ENCODE measurements around the gene ASIC3. TPM values are rescaled to one million over a fixed set of nuclear protein-coding genes. Genes with fewer than 3 reads are reported as not detected.

The ASIC3 gene
- total and polyA plus RNA-seq, 2 experiments from 2014 or later = 0.26 to 1.1 TPM

GRCh38 chr7:151007469-151007898 lies 40.8 kb upstream of the ASIC3 start:
- TF ChIP-seq EZH2 (IDR thresholded peaks at IDR 0.05; ENCODE audit: insufficient read depth, poor library complexity, severe bottlenecking) = no peak
- no peak for TF ChIP-seq EZH2phosphoT487 (IDR thresholded peaks at IDR 0.05; ENCODE audit: insufficient read depth, low read depth)
- H3K9me3 ChIP-seq (ENCODE audit: low read depth) = no peaks in the 10 kb centered on the region
- no peaks in the 10 kb centered on the region for H3F3A ChIP-seq (ENCODE audit: insufficient read depth)
- H3K4me2 ChIP-seq (ENCODE audit: unreplicated experiment) = no peak overlapping the region
- no peaks in the 10 kb centered on the region for H3K79me2 ChIP-seq (ENCODE audit: insufficient read depth)
- no peak for DNase-seq
- WGBS, 2 experiments (ENCODE audit: low coverage in 1 of 2, low lambda C conversion rate in 2 of 2, missing lambda C conversion rate in 2 of 2) = 83 to 84% methylated on average over 7 of the region's 7 CpGs
- in situ Hi-C loops (cut with MboI) = no loop called here
- H3K4me1 ChIP-seq (ENCODE audit: insufficient read depth) = no peaks in the 10 kb centered on the region
- no peak overlapping the region for H3K4me3 ChIP-seq
- no peaks in the 10 kb centered on the region for H3K9me2 ChIP-seq (ENCODE audit: insufficient read depth)
- no peak overlapping the region for H3K27ac ChIP-seq
- no peaks in the 10 kb centered on the region for H3K36me3 ChIP-seq (ENCODE audit: low read depth)
- no peak overlapping the region for H2AFZ ChIP-seq
- H3K27me3 ChIP-seq (replicated peaks; ENCODE audit: insufficient read depth) = no peaks in the 10 kb centered on the region; the same call in 1 of the 2 replicates
- no peak overlapping the region for H3K9ac ChIP-seq
- H4K20me1 ChIP-seq (ENCODE audit: insufficient read depth) = no peaks in the 10 kb centered on the region

GRCh38 chr7:151008143-151008510 lies 40.2 kb upstream of the ASIC3 start:
- H3K27ac ChIP-seq = no peak overlapping the region
- no peaks in the 10 kb centered on the region for H3K9me2 ChIP-seq (ENCODE audit: insufficient read depth)
- H3K36me3 ChIP-seq (ENCODE audit: low read depth) = no peaks in the 10 kb centered on the region
- in situ Hi-C loops (cut with MboI) = no loop called here
- H3K4me2 ChIP-seq (ENCODE audit: unreplicated experiment) = no peak overlapping the region
- TF ChIP-seq EZH2phosphoT487 (IDR thresholded peaks at IDR 0.05; ENCODE audit: insufficient read depth, low read depth) (no peak), EZH2 (IDR thresholded peaks at IDR 0.05; ENCODE audit: insufficient read depth, poor library complexity, severe bottlenecking) (no peak)
- H2AFZ ChIP-seq = peak overlapping the region; percentile 65
- no peaks in the 10 kb centered on the region for H3K9me3 ChIP-seq (ENCODE audit: low read depth)
- H3K4me3 ChIP-seq = no peak overlapping the region
- no peaks in the 10 kb centered on the region for H3K79me2 ChIP-seq (ENCODE audit: insufficient read depth)
- no peaks in the 10 kb centered on the region for H4K20me1 ChIP-seq (ENCODE audit: insufficient read depth)
- WGBS, 2 experiments (ENCODE audit: low coverage in 1 of 2, low lambda C conversion rate in 2 of 2, missing lambda C conversion rate in 2 of 2) = 53 to 55% methylated on average over 7 to 11 of the region's 11 CpGs
- H3K9ac ChIP-seq = no peak overlapping the region
- no peaks in the 10 kb centered on the region for H3K4me1 ChIP-seq (ENCODE audit: insufficient read depth)
- H3K27me3 ChIP-seq (replicated peaks; ENCODE audit: insufficient read depth) = no peaks in the 10 kb centered on the region; the same call in 1 of the 2 replicates
- DNase-seq = no peak
- H3F3A ChIP-seq (ENCODE audit: insufficient read depth) = no peaks in the 10 kb centered on the region

DNA sequence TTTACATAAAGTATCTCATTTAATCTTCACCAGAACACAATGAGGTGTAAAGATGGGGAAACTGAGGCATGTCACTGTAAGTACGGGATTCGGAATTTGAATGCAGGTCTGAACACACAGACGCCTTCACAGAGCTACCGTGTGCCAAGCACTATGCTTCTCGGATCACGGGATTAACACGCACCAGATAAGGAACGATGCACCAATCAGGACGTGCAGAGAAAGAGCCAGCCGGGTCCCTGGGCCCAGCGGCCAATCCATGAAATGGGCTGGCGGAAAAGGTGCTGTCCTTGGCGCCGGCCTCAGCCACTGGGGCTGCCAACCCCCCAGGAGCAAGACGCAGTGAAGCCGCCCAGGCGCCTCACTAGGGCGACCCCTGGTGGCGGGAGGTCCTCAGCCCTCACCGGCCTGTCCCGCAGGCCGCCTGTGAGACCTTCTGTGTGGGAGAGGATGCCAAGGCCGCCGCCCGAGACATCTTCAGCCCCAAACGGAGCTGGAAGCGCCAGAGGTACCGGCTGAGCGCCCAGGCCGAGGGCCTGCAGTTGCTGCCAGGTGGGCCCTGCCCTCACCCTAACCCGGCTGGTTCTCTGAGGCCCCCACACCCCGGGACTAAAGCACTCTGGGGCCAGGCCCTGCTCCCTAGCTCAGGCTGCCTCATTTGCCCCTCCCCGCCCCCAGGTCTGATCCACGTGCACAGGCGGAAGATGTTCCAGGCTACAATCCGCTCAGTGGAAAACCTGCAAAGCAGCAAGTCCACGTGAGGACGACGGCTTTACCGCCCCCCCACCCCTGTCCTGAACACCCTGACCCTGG lies 39.6 kb upstream of the ASIC3 start:
- no peak for TF ChIP-seq EZH2 (IDR thresholded peaks at IDR 0.05; ENCODE audit: insufficient read depth, poor library complexity, severe bottlenecking)
- Histone ChIP-seq H4K20me1 (ENCODE audit: insufficient read depth) (no peaks in the 10 kb centered on the region), H3K79me2 (ENCODE audit: insufficient read depth) (no peaks in the 10 kb centered on the region), H3F3A (ENCODE audit: insufficient read depth) (no peaks in the 10 kb centered on the region), H3K27ac (no peak overlapping the region), H3K4me3 (0 out of 2 replicates have a peak overlapping the region, but pooled peaks have one; percentile 33), H3K9me3 (ENCODE audit: low read depth) (no peaks in the 10 kb centered on the region), H3K9ac (0 out of 2 replicates have a peak overlapping the region, but pooled peaks have one; percentile 35), H3K36me3 (ENCODE audit: low read depth) (no peaks in the 10 kb centered on the region), H3K9me2 (ENCODE audit: insufficient read depth) (no peaks in the 10 kb centered on the region), H3K4me2 (ENCODE audit: unreplicated experiment) (peak overlapping the region; percentile 13), H2AFZ (peak overlapping the region; percentile 65), H3K4me1 (ENCODE audit: insufficient read depth) (no peaks in the 10 kb centered on the region), H3K27me3 (replicated peaks; ENCODE audit: insufficient read depth) (no peaks in the 10 kb centered on the region; the same call in 1 of the 2 replicates)
- DNase-seq = peak; percentile 69
- in situ Hi-C loops (cut with MboI) = no loop called here
- 8 to 19% methylated on average over 34 to 40 of the region's 40 CpGs for WGBS, 2 experiments (ENCODE audit: low coverage in 1 of 2, low lambda C conversion rate in 2 of 2, missing lambda C conversion rate in 2 of 2)

DNA sequence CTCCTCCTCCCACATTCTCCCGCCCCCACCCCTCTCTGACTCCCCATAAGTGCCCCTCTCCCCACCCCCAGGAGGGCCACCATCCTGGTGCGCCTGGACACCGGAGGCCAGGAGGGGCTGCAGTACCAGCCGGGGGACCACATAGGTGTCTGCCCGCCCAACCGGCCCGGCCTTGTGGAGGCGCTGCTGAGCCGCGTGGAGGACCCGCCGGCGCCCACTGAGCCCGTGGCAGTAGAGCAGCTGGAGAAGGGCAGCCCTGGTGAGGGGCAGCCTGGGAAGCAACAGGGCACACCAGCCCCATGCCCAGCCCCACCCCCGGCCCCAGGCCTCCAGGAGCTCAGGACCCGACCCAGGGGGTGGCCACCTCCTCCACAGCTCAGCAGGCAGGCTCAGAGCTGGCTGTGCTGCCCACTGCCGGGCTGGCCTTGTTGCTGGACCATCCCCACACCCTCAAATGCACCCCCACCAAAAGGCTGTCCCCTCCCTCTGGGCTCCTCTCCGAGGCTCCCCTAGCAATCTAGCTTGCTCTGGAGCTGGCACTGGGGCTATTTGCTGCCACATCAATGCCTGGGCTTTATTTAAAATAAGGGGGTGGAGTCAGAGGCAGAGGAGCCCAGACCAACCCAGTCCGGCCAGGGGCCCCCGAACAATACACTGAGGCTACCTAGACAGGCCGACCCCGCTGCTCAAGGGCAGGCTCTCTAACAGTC lies 38.8 kb upstream of the ASIC3 start:
- in situ Hi-C loops (cut with MboI) = no loop called here
- Histone ChIP-seq H3K4me2 (ENCODE audit: unreplicated experiment) (no peak overlapping the region), H3K27ac (no peak overlapping the region), H3K4me1 (ENCODE audit: insufficient read depth) (no peaks in the 10 kb centered on the region), H3K79me2 (ENCODE audit: insufficient read depth) (no peaks in the 10 kb centered on the region), H3K9ac (no peak overlapping the region), H3K27me3 (replicated peaks; ENCODE audit: insufficient read depth) (no peaks in the 10 kb centered on the region; the same call in 1 of the 2 replicates), H3F3A (ENCODE audit: insufficient read depth) (no peaks in the 10 kb centered on the region), H3K4me3 (no peak overlapping the region), H3K9me3 (ENCODE audit: low read depth) (no peaks in the 10 kb centered on the region), H3K36me3 (ENCODE audit: low read depth) (no peaks in the 10 kb centered on the region), H2AFZ (no peak overlapping the region), H3K9me2 (ENCODE audit: insufficient read depth) (no peaks in the 10 kb centered on the region), H4K20me1 (ENCODE audit: insufficient read depth) (no peaks in the 10 kb centered on the region)
- 53 to 56% methylated on average over 18 to 22 of the region's 22 CpGs for WGBS, 2 experiments (ENCODE audit: low coverage in 1 of 2, low lambda C conversion rate in 2 of 2, missing lambda C conversion rate in 2 of 2)
- no peak for DNase-seq
- no peak for TF ChIP-seq EZH2 (IDR thresholded peaks at IDR 0.05; ENCODE audit: insufficient read depth, poor library complexity, severe bottlenecking)
- TF ChIP-seq EZH2phosphoT487 (IDR thresholded peaks at IDR 0.05; ENCODE audit: insufficient read depth, low read depth) = no peak

Data from GM23248 (cell line).